HT-29 (cell line): ENCODE results near the gene PPP1R27. TPM values are rescaled to one million over a fixed set of nuclear protein-coding genes. Genes with fewer than 3 reads are reported as not detected.
A peak's percentile ranks its signal among the peaks of the same experiment; 100 is the strongest.

ENCODE experiments used
- DNase-seq: peaks from one replicate; pipeline ENCODE4 v3.0.0-alpha.2; 2015; ENCODE audit warnings: low spot score
- total RNA-seq: library from RNA; depleted of rRNA; stranded (reverse); fragments of >200 nt; shearing (Covaris generic); gene quantifications from 2 replicates; pipeline ENCODE4 v1.2.3, GENCODE V29; 2014

PPP1R27 gene
- total RNA-seq, 1 experiment from 2014 or later: 3.0 TPM

DNA sequence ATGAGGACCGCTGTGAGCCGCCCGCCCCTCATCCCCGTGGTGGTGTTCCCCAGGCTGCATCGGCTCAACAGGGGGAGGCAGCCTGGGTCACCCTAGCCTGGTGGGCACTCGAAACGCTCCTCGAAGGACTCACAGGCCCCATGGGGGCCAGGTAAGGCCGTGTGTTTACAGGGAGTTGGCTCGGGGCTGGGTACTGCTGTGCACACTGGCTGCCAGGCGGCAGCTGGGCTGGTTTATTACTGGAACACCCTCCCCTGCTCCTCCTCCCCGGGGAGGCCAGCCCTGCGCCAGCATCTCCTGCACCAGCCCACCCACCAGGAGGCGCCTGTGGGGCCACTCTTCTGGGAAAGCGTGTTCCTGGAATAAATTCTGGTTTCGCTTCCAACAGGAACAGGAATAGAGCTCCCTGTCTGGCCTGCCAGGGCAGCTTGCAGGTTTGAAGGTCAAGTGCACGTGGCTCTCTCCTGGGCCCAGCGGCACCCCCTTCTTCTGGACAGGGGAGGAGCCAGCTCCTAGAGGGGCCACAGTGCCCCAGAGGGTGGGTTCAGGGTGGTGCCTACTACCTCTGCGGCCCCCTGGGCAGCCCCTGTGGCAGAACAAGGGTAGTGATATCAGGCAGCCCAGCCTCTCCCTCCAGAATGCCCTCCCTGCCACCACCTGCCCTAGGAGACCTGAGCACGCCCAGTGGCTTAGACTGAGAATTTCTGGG lies 13.1 kb downstream of the PPP1R27 start:
- DNase-seq: peak; percentile 91

DNA sequence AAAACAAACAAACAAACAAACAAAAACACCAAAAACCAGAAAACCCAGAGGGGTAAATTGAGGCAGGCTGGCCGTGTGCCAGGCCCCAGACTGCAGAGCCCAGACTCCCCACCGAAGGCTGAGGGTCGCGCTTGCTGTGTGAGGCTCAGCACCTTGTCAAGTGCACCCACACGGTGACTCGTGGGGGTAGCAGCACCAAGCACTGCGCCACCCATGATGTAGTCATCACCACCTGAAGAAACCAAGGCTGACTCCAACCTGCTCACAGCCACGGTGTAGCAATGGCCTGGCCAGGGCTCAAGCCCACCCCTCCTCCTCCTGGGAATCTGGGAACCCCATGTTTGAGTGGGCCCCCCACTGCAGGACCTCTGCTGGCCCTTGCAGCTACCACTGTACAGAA lies 13.7 kb downstream of the PPP1R27 start:
- DNase-seq: no peak

DNA sequence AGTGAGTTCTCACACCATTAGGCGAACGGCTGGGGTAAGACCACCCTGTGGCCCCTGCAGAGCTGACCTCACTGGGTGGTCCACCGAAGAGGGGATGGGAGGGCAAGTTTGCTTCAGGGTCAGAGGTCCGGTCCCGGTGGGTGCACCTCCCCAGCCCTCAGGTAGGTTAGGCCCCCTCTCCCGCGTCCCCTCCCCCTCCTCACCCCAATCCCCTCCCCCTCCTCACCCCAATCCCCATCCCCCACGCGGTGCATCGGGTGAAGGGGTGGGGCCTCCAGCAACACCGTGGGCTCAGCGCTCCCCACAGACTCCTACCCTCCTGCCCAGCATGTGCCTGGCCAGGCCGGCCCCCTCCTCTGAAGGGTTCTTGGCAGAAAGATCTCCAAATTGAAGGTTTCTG lies 15.1 kb downstream of the PPP1R27 start:
- DNase-seq: no peak

DNA sequence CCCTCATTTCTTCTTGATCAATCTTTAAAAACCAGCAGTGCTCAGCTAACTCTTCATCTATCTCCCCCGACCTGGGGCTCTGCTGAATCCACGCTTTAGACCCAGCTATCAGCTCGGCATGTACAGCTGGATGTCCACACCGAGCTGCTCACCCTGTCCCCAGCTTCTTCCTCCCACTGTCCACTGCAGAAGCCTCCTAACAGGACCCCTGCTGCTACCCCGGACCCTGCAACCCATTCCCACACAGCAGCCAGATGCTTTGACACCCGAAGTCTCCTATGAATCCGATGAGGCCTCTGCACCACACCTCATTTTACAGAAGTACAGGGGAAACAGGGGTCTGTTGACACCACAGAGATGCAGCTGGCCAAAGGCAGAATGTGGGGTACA lies 17.1 kb downstream of the PPP1R27 start:
- DNase-seq: no peak

DNA sequence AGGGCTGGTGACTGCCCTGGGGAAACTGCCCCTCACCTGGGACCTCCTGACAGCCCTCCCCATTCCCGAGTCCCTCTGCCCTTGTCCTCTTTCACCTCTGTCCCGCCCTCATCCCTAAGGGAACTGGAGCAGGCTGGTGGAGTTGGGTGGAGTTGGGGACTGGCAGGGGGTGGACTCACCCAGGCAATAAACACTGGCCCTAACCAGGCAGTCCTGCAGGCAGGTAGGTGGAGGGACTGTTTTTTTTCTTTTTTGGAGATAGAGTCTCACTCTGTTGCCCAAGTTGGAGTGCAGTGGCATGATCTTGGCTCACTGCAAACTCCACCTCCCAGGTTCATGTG lies 19.2 kb downstream of the PPP1R27 start:
- peak; percentile 51 for DNase-seq

DNA sequence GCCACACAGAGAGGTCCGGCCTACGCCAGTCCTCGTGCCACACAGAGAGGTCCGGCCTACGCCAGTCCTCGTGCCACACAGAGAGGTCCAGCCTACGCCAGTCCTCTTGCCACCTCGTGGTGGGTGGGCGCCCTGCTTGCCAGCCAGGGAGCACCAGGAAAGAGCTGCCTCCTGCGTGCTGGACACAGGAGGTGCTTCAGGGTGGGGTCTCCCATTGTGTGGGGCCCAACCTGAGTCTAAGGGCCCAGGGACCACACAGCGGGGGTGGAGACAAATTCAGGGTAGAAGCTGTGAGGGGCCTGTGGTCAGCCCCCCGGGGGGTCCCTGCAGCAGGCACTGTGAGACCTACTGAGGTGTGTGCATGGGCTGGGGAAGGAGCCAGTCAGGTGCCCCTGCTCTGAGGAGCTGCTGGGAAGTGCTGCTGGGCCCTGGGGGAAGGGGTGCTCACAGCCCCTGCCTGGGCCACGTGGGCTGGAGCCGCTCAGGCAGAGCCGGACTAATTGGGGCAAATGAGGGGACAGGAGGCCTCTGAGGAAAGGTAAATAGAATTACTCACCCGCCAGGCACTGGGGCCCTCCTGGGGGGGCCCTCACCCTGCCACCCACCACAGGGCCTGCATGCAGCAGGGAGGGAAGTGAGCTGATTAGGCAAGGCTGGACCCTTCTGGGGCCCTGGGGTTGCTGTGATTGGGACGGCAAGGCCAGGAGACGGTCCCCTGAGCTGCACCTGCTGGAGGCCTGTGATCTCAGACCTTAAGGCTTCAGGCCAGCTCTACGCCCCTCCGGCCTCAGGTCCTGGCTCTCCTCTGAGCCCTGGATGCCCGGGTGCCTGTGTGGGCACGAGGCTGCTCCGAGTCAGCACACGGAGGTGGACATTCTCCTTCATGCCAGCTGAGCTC lies 19.9 kb downstream of the PPP1R27 start:
- no peak for DNase-seq

DNA sequence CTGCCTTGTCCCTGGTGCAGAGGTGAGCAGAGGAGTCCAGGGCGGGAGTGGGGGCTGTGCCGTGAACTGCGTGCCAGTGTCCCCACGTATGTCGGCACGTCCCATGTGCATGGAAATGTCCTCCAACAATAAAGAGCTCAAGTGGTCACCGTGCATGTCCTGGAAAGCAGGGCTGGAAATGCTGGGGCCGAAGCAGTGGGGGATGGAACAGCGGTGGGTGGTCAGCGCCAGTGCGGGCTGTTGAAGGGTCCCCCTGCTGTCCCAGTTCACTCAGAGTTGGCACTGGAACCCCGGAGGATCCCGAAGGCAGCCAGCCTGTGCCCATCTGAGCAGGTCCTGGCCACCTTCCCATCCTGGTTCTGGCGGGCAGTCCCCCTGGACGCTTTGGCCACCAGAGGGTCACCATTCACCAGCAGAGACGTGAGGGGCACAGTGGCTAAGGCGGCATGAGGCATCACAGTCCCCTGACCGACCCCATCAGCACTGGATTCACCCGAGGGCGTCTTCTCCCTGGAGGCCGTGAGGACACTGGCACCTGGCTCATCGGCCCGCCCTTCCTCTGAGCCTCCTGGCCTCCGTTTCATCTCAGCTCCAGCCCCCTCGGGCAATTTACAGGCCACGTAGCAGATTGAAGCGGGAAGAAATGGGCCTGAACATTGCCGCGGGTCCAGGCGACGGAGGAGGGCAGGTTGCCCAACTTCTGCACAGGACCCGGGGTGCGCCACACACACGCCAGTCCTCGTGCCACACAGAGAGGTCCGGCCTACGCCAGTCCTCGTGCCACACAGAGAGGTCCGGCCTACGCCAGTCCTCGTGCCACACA lies 20.8 kb downstream of the PPP1R27 start:
- DNase-seq: no peak

DNA sequence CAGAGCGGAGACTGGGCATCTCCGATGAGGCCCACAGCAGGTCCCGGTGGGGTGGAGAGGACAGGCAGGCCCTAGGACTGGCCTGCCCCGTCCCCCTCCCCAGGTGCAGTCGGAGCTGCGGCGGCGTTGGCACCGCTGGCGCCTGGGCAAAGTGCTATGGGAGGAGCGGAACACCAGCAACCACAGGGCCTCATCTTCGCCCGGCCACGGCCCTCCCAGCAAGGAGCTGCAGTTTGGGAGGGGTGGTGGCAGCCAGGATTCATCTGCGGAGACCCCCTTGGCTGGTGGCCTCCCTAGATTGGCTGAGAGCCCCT lies 21.5 kb downstream of the PPP1R27 start:
- DNase-seq: no peak

DNA sequence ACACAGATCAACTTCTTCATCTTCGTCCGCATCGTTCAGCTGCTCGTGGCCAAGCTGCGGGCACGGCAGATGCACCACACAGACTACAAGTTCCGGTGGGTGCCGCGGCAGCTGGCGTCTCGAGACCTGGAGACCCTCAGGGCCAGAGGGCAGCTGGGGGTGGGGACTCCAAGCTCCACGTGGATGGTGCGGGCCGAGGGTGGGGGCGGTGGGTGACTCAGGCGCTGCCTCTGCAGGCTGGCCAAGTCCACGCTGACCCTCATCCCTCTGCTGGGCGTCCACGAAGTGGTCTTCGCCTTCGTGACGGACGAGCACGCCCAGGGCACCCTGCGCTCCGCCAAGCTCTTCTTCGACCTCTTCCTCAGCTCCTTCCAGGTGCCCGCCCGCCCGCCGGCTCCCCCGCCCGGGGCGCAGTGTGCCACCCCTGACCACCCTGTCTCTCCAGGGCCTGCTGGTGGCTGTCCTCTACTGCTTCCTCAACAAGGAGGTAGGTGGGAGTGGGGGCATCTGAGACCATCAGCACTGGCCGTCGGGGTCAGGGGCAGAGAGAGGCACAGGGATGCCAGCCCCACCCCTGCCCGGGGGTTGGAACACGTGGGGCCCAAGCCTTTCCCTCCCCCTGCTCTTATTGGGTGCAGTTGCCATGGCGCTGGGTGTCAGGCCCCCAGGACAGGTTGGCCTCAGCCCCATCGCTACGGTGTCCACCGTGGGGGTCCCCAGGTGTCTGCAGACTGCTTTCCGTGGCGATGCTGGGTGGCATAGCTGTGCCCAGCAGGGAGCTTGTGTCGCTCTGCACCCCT lies 22.1 kb downstream of the PPP1R27 start:
- DNase-seq: no peak

DNA sequence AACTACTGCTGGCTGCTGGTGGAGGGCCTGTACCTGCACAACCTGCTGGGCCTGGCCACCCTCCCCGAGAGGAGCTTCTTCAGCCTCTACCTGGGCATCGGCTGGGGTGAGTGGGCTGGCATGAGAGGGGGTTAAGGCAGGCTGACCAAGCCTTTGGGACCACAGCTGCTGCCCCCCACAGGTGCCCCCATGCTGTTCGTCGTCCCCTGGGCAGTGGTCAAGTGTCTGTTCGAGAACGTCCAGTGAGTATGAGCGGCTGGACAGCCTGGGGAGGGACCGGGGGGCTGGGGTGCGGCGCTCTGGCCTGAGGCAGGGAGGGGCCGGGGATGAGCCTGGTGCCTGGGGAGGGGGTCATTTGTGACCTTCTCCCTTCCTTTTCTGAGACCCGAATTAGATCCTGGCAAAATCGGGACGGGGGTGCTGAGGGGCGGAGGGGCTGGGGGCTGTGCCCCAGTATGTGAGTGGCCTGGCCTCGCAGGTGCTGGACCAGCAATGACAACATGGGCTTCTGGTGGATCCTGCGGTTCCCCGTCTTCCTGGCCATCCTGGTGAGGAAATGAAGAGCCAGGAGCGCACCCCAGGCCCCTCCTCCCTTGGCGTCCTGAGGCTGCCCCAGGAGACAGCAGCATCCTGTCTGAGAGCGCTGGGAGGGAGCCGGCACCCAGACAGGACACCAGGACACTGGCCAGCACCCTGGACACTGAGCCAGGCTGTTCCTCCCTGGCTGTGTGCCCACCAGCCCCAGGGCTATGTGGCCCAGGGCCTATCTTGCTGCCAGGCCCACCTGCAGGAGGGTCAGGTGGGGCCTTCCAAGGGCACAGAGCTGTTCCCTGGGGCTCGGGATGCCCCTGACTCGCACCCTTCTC lies 22.9 kb downstream of the PPP1R27 start:
- DNase-seq: no peak

DNA sequence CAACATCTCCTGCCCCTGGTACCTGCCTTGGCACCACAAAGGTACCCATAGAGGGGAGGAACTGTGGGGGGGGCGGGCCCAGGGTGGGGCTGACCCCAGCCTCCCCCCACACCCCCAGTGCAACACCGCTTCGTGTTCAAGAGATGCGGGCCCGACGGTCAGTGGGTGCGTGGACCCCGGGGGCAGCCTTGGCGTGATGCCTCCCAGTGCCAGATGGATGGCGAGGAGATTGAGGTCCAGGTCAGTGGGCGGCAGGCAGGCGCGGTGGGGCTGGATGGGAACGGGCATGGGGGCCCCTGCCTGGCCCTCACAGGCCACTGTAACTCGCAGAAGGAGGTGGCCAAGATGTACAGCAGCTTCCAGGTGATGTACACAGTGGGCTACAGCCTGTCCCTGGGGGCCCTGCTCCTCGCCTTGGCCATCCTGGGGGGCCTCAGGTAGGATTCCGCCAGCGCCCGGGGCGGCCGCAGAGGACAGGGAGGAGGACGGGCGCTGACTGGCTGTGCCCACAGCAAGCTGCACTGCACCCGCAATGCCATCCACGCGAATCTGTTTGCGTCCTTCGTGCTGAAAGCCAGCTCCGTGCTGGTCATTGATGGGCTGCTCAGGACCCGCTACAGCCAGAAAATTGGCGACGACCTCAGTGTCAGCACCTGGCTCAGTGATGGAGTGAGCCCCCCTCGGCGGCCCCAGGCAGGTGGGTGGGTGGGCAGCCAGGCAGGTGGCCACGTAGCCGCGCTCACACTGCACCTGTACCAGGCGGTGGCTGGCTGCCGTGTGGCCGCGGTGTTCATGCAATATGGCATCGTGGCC lies 23.8 kb downstream of the PPP1R27 start:
- no peak for DNase-seq

DNA sequence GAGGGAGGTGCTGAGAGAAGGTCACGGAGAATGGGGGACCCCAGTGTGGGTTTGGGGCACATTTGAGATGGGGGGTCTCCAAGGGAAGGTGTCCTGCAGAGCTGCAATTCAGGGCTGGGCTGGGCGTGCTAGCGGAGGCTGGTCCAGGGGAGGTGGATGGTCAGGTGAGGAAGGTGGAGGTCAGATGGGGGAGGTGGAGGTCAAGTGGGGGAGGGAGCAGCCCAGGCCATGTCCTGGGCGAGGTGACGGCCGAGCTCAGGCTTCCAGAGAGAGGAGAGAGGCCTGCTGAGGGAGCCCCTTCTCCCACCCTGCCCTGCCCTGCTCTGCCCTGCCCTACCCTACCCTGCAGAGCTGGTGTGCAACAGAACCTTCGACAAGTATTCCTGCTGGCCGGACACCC lies 24.4 kb downstream of the PPP1R27 start:
- no peak for DNase-seq

DNA sequence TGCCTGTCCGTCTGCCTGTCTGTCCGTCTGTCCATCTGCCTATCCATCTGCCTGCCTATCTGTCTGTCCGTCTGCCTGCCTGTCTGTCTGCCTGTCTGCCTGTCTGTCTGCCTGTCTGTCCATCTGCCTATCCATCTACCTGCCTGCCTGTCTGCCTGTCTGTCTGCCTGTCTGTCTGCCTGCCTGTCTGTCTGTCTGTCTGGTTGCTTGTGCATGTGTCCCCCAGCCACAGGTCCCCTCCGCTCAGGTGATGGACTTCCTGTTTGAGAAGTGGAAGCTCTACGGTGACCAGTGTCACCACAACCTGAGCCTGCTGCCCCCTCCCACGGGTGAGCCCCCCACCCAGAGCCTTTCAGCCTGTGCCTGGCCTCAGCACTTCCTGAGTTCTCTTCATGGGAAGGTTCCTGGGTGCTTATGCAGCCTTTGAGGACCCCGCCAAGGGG lies 25.3 kb downstream of the PPP1R27 start:
- no peak for DNase-seq

DNA sequence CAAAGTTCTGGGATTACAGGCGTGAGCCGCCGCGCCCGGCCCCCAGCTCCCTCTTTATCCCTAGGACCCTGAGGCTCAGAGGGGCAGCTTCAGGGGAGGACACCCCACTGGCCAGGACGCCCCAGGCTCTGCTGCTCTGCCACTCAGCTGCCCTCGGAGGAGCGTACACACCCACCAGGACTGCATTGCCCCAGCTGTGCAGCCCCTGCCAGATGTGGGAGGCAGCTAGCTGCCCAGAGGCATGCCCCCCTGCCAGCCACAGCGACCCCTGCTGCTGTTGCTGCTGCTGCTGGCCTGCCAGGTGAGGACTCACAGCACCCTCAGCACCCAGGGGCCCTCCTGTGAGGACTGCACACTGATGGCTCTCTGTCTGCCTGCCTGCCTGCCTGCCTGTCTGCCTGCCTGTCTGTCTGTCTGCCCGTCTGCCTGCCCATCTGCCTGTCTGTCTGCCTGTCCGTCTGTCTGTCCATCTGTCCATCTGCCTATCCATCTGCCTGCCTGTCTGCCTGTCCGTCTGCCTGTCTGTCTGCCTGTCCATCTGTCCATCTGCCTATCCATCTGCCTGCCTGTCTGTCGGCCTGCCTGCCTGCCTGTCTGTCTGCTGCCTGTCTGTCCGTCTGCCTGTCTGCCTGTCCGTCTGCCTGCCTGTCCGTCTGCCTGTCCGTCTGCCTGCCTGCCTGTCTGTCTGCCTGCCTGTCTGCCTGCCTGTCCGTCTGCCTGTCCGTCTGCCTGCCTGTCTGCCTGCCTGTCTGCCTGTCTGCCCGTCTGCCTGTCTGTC lies 25.9 kb downstream of the PPP1R27 start:
- DNase-seq: no peak

DNA sequence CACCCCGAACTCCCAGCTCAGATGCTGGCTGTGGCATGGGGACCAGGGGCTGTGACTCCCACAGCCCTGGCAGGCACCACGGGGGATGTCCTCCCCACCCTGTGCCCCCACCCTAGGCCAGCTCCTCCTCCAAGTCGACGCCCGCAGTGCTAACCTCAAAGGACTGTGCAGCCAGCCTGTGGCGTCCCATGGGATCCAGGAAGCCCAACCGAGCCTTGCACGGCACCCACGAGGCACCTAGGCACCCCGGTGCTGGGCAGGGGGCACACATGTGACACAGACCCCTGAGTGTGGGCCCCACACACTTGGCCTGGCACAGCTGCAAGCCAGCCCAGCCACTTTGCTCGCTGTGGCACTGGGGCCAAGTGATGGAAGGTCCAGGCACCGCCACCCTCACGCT lies 27.0 kb downstream of the PPP1R27 start:
- no peak for DNase-seq

DNA sequence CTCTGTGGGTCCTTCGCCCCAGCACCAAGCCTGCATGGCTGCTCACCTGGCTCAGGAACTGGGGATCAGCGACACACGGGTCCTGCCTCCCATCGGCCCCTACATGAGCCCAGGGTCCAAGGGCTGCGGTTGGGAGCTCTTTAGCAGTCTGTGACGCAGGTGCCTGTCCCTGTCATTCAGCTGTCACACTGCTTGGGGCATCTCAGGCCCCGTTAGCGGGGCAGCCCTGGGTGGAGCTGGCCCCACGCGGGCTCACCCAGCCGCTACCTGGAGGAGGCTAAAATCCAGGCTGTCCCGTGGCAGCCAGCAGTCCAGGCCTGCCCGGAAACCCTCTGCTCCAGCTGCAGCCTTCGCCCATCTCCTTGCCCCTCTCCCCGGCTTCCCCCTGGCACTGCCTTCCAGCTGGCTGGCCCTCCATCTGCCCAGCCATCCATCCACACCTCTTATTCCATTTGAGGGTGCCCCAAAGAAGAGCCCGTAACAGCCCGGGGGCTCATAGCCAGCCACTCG lies 27.6 kb downstream of the PPP1R27 start:
- no peak for DNase-seq

DNA sequence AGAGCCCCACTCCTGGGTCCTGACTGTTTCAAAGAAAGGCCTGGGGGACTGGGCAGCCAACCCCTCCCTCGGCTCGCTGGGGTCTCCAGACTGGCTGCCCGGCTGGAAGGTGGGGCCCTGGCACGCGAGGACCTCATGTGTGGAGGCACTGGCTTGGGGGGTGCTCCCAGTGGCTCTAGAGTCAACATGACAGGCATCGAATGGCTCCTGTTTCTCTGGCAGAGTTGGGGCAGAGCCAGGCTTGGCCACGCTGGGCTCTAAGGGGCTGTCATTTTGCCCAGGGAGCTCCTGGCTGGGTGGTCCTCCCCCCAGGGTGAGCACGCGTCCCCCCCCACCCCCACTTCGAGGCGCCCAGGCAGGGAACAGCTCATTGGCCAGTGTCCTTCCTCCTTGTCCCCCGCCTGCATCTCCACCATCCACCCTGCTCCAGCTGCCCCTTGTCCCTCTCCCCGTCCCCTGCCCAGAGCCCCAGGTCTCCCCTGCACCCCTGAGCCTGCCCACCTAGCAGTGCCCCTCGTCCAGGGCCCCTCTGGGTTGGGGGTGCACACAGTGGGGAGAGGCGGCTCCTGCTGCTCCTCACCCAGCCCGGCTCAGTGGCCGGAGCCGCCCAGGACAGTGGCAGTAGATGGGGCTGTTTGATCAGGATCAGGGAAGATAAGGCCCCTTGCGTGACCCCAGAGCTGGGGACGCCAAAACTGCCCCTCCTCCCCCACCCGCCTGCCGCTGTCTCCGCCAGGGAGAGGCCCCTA lies 28.2 kb downstream of the PPP1R27 start:
- no peak for DNase-seq
